IPS DF 4.7 (cell line): ENCODE results near the gene COX7C.

Experiments used
- DNase-seq: peaks from one replicate; pipeline ENCODE4 v3.0.0-alpha.2; 2013; ENCODE audit warnings: low spot score; ENCODE audit errors: extremely low read depth

The COX7C gene

DNA sequence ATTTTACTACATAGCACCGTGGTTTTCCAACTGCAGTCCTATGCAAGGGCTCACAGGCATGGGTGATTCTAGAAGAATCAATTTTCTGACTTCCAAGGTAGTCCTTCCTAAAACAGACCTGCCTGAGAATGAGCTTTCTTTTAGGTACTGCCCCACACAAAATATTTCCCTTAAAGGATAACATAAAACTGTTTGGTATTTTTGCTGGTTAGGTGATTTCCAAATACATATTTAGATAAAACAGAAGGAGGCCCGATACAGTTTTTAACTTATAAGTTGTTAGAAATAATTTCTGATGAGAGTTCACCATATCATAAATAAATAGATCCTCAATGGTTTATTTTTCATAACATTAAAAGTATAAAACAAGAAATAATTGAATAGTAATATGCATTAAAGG lies 46.4 kb downstream of the COX7C start:
- DNase-seq, result no peak

DNA sequence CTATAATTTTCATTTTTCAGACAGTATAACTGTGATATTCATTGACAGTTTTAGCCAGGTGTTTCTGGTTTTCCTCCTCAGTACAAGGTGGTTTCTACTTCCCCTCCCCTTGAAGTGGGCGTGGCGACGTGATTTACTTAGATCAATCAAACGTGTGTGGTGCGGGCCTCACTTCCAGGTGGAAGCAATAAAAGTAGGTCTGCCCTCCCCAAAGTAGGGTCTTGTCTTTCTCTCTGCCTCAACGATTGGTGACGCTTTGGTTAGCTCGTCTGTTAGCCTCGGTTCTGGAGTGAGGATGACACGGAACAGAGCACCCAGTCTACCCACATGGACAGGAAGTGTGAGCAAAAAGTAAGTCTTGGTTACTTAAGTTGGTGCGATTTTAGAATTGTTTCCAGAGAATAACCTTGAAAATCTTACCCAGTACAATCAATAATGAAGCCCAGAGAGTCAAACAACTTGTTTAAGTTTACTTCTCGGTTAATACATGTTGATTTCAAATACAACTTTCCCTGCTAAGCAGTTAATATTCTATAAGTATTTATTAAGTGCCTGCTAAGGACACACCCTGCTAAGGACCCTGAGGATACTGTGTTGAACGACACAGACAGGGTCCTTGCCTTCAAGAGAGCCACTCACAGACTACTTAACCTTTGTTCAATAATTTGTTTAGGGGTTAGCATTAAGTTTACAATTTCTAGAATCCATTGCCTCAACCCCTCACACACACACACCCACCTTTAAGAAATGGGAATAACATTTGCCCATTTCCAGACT lies 48.4 kb downstream of the COX7C start:
- no peak for DNase-seq

DNA sequence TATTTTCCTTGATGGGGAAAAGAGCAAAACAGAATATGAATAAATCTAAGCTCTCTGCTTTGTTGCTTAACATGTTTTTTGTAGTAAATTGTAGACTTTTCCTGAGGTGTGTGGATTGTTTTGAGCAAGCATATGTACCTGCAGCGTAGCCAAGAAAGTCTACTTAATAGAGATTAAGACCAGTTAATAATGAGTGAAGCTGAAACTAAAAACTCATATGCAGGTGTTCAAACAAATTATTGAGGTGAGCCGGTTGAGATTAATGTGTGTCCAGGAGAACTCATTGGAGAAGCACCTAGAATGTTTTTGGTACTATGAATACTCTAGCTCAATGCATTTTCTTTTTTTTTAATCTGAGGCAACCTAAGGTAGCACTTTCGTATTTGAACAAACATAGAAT lies 49.2 kb downstream of the COX7C start:
- no peak for DNase-seq
